ENCODE results near the gene PAFAH1B1. TPM values are rescaled to one million over a fixed set of nuclear protein-coding genes. Genes with fewer than 3 reads are reported as not detected.
"Not testable (repeated sequence)": the region's sequence is repeated elsewhere in the genome, so short reads cannot be mapped to it uniquely, and the experiment has no call there.

Gene PAFAH1B1
- total and polyA plus RNA-seq, 4 donors, result 14.0 to 44.1 (median 29.2) TPM

- H3K4me3 ChIP-seq (ENCODE audit: low read depth in 1 of 3, low read length in 3 of 3), result no peak overlapping the region
- peaks cover 2 to 8% (median 3%) of the 10 kb centered on the region in 4 donors for H3K4me1 ChIP-seq (ENCODE audit: control insufficient read depth in 4 of 4, insufficient read depth in 4 of 4, low read length in 3 of 4)
- no peaks in the 10 kb centered on the region for H3K36me3 ChIP-seq (ENCODE audit: control insufficient read depth in 4 of 4, insufficient read depth in 3 of 4, low read depth in 1 of 4, low read length in 3 of 4)
- no peak overlapping the region for H3K9ac ChIP-seq (ENCODE audit: low read depth in 1 of 2, low read length in 2 of 2)
- 71% methylated on average over 9 of the region's 9 CpGs for WGBS
- TF ChIP-seq, protein P1, sequence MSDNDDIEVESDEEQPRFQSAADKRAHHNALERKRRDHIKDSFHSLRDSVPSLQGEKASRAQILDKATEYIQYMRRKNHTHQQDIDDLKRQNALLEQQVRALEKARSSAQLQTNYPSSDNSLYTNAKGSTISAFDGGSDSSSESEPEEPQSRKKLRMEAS (IDR thresholded peaks at IDR 0.05), result no peak
- TF ChIP-seq CTCF (IDR thresholded peaks at IDR 0.05; ENCODE audit: low read depth, low read length, missing input control), result no peak
- TF ChIP-seq NR2F2 (IDR thresholded peaks at IDR 0.05), result no peak
- TF ChIP-seq YY1 (IDR thresholded peaks at IDR 0.05), result no peak
- no peak for TF ChIP-seq EGR1 (IDR thresholded peaks at IDR 0.05; ENCODE audit: low read depth in 2 of 2)
- no peak for TF ChIP-seq RXRA (IDR thresholded peaks at IDR 0.05)
- no peak for TF ChIP-seq GABPA (IDR thresholded peaks at IDR 0.05 in 1 of 2, conservative IDR thresholded peaks at IDR 0.05 in 1 of 2)
- no peak for TF ChIP-seq HNF4G (IDR thresholded peaks at IDR 0.05)
- no peak for TF ChIP-seq SP1 (IDR thresholded peaks at IDR 0.05)
- no peak for TF ChIP-seq RAD21 (IDR thresholded peaks at IDR 0.05)
- no peak overlapping the region for H3K27ac ChIP-seq (ENCODE audit: low read depth in 1 of 2, low read length in 2 of 2)
- DNase-seq (ENCODE audit: low spot score), result no peak
- H3K27me3 ChIP-seq (ENCODE audit: control insufficient read depth in 4 of 4, insufficient read depth in 4 of 4, low read length in 3 of 4), result no peaks in the 10 kb centered on the region
- H3K9me3 ChIP-seq (ENCODE audit: control insufficient read depth in 4 of 4, low read length in 3 of 4), result no peaks in the 10 kb centered on the region
Observed at GRCh38 chr17:2547176-2547575, 46.3 kb upstream of the PAFAH1B1 start.

DNA sequence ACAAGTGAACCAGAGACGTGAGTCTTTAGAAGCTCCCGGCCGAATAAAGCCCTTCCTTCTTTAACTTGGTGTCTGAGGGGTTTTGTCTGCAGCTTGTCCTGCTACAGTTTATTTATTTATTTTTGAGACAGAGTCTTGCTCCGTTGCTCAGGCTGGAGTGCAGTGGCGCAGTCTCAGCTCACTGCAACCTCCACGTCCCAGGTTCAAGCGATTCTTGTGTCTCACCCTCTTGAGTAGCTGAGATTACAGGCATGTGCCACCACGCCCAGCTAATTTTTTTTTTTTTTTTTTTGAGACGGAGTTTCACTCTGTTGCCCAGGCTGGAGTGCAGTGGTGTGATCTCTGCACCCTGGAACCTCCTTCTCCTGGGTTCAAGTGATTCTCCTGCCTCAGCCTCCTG, 45.4 kb upstream of the PAFAH1B1 start:
- DNase-seq (ENCODE audit: low spot score); H3K4me3 ChIP-seq (ENCODE audit: low read depth in 1 of 3, low read length in 3 of 3); H3K36me3 ChIP-seq (ENCODE audit: control insufficient read depth in 4 of 4, insufficient read depth in 3 of 4, low read depth in 1 of 4, low read length in 3 of 4); H3K4me1 ChIP-seq (ENCODE audit: control insufficient read depth in 4 of 4, insufficient read depth in 4 of 4, low read length in 3 of 4); H3K9me3 ChIP-seq (ENCODE audit: control insufficient read depth in 4 of 4, low read length in 3 of 4); H3K9ac ChIP-seq (ENCODE audit: low read depth in 1 of 2, low read length in 2 of 2); H3K27me3 ChIP-seq (ENCODE audit: control insufficient read depth in 4 of 4, insufficient read depth in 4 of 4, low read length in 3 of 4); H3K27ac ChIP-seq (ENCODE audit: low read depth in 1 of 2, low read length in 2 of 2): not testable (repeated sequence)
- 84% methylated on average over 9 of the region's 9 CpGs for WGBS

GRCh38 chr17:2549392-2550211, 43.9 kb upstream of the PAFAH1B1 start:
- no peak overlapping the region for H3K27ac ChIP-seq (ENCODE audit: low read depth in 1 of 2, low read length in 2 of 2)
- no peaks in the 10 kb centered on the region for H3K9me3 ChIP-seq (ENCODE audit: control insufficient read depth in 4 of 4, low read length in 3 of 4)
- no peaks in the 10 kb centered on the region for H3K36me3 ChIP-seq (ENCODE audit: control insufficient read depth in 4 of 4, insufficient read depth in 3 of 4, low read depth in 1 of 4, low read length in 3 of 4)
- H3K4me1 ChIP-seq (ENCODE audit: control insufficient read depth in 4 of 4, insufficient read depth in 4 of 4, low read length in 3 of 4), result peaks cover 0 to 8% (median 3%) of the 10 kb centered on the region in 4 donors
- no peak for DNase-seq (ENCODE audit: low spot score)
- H3K9ac ChIP-seq (ENCODE audit: low read depth in 1 of 2, low read length in 2 of 2), result no peak overlapping the region
- no peak overlapping the region for H3K4me3 ChIP-seq (ENCODE audit: low read depth in 1 of 3, low read length in 3 of 3)
- H3K27me3 ChIP-seq (ENCODE audit: control insufficient read depth in 4 of 4, insufficient read depth in 4 of 4, low read length in 3 of 4), result no peaks in the 10 kb centered on the region
- 90% methylated on average over 8 of the region's 8 CpGs for WGBS
- TF ChIP-seq HNF4A (conservative IDR thresholded peaks at IDR 0.05) (no peak), NR2F2 (IDR thresholded peaks at IDR 0.05) (no peak), FOXA2 (IDR thresholded peaks at IDR 0.05) (no peak), SP1 (IDR thresholded peaks at IDR 0.05) (no peak), TAF1 (conservative IDR thresholded peaks at IDR 0.05) (no peak), HNF4G (IDR thresholded peaks at IDR 0.05) (no peak), RAD21 (IDR thresholded peaks at IDR 0.05) (no peak), RXRA (IDR thresholded peaks at IDR 0.05) (no peak), FOXA1 (IDR thresholded peaks at IDR 0.05) (no peak), YY1 (IDR thresholded peaks at IDR 0.05) (no peak), CTCF (IDR thresholded peaks at IDR 0.05; ENCODE audit: low read depth, low read length, missing input control) (no peak), EGR1 (IDR thresholded peaks at IDR 0.05; ENCODE audit: low read depth in 2 of 2) (no peak), JUND (IDR thresholded peaks at IDR 0.05) (no peak), GABPA (IDR thresholded peaks at IDR 0.05 in 1 of 2, conservative IDR thresholded peaks at IDR 0.05 in 1 of 2) (no peak)
- TF ChIP-seq, protein P2, sequence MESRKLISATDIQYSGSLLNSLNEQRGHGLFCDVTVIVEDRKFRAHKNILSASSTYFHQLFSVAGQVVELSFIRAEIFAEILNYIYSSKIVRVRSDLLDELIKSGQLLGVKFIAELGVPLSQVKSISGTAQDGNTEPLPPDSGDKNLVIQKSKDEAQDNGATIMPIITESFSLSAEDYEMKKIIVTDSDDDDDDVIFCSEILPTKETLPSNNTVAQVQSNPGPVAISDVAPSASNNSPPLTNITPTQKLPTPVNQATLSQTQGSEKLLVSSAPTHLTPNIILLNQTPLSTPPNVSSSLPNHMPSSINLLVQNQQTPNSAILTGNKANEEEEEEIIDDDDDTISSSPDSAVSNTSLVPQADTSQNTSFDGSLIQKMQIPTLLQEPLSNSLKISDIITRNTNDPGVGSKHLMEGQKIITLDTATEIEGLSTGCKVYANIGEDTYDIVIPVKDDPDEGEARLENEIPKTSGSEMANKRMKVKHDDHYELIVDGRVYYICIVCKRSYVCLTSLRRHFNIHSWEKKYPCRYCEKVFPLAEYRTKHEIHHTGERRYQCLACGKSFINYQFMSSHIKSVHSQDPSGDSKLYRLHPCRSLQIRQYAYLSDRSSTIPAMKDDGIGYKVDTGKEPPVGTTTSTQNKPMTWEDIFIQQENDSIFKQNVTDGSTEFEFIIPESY (IDR thresholded peaks at IDR 0.05), result no peak
- TF ChIP-seq, protein P3, sequence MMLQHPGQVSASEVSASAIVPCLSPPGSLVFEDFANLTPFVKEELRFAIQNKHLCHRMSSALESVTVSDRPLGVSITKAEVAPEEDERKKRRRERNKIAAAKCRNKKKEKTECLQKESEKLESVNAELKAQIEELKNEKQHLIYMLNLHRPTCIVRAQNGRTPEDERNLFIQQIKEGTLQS (IDR thresholded peaks at IDR 0.05), result no peak
- TF ChIP-seq, protein P1 (IDR thresholded peaks at IDR 0.05), result no peak
